ENCODE data around the gene MDM4. TPM values are rescaled to one million over a fixed set of nuclear protein-coding genes. Genes with fewer than 3 reads are reported as not detected.

MDM4 gene
- total RNA-seq, 1 experiment from 2014 or later, result 174 TPM

DNA sequence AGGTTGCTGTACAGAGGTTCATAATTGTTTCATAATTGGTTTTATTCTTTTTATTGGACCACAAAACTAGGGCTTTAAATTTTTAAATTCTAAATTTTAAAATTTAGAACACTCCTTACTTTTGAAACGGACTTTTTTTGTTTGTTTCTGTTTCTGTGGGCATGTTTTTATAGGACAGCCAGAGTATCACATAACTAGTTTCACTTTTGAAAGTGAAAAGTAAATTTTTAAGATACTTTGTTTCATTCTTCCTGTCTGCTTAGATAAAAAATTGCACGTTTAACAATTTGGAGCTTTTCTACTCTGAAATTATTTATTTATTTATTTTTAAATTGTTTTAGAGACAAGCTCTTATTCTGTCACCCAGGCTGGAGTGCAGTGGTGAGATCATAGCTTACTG lies 29.7 kb downstream of the MDM4 start:
- Mint-ChIP-seq H3K4me1 (ENCODE audit: insufficient read depth, unreplicated experiment) (peaks cover 24% of the 10 kb centered on the region), H3K9me3 (ENCODE audit: unreplicated experiment) (no peaks in the 10 kb centered on the region), H3K27me3 (ENCODE audit: insufficient read depth, unreplicated experiment) (no peaks in the 10 kb centered on the region), H3K4me3 (ENCODE audit: unreplicated experiment) (no peak overlapping the region), H3K36me3 (ENCODE audit: insufficient read depth, unreplicated experiment) (peaks cover 99% of the 10 kb centered on the region), H3K27ac (ENCODE audit: low read depth, unreplicated experiment) (no peak overlapping the region)
- ChIA-PET CTCF (interaction anchor here (0.7 to 43.9 kb wide), 8 partner anchors 8 to 397 kb away, joined by 3 to 1156 read pairs (median 4); no protein-coding TSS in a partner anchor), POLR2A (interaction anchor here (1.9 to 3.1 kb wide), 2 partner anchors 8 to 13 kb away, joined by 5 to 12 read pairs; no protein-coding TSS in a partner anchor)
- BruUV-seq (replicated peaks), result no TSS peak
- no peak for DNase-seq (ENCODE audit: unreplicated experiment)
- intact Hi-C loops (cut with micrococcal nuclease), result no loop called here
- TF ChIP-seq, protein P1, sequence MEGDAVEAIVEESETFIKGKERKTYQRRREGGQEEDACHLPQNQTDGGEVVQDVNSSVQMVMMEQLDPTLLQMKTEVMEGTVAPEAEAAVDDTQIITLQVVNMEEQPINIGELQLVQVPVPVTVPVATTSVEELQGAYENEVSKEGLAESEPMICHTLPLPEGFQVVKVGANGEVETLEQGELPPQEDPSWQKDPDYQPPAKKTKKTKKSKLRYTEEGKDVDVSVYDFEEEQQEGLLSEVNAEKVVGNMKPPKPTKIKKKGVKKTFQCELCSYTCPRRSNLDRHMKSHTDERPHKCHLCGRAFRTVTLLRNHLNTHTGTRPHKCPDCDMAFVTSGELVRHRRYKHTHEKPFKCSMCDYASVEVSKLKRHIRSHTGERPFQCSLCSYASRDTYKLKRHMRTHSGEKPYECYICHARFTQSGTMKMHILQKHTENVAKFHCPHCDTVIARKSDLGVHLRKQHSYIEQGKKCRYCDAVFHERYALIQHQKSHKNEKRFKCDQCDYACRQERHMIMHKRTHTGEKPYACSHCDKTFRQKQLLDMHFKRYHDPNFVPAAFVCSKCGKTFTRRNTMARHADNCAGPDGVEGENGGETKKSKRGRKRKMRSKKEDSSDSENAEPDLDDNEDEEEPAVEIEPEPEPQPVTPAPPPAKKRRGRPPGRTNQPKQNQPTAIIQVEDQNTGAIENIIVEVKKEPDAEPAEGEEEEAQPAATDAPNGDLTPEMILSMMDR (IDR thresholded peaks at IDR 0.05; ENCODE audit: unreplicated experiment), result no peak

DNA sequence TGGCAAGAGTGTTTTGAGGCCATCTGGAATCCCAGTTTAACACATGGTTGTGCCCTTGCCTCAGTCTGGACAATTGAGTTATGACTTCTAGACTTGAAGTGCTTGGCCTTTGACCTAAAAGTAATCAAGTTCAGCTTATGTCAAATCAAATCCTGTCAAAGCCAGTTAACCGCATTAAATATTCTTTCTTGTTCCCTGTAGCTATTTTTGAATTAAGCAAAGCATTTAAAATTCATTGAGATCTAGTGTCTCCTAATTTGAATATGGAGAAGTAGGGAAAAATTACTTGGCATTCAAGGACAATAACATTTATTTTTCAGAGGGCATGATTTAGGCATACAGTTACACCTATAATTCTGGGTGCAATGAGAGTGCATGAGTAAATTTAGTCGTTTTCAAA lies 32.1 kb downstream of the MDM4 start:
- BruUV-seq (replicated peaks), result no TSS peak
- Mint-ChIP-seq H3K27ac (ENCODE audit: low read depth, unreplicated experiment) (no peak overlapping the region), H3K9me3 (ENCODE audit: unreplicated experiment) (no peaks in the 10 kb centered on the region), H3K27me3 (ENCODE audit: insufficient read depth, unreplicated experiment) (no peaks in the 10 kb centered on the region), H3K4me3 (ENCODE audit: unreplicated experiment) (no peak overlapping the region), H3K4me1 (ENCODE audit: insufficient read depth, unreplicated experiment) (peaks cover 22% of the 10 kb centered on the region), H3K36me3 (ENCODE audit: insufficient read depth, unreplicated experiment) (peaks cover 99% of the 10 kb centered on the region)
- POLR2A ChIA-PET, result interaction anchor here (0.9 to 3.1 kb wide), 5 partner anchors 11 to 23 kb away, joined by 3 to 12 read pairs (median 4); no protein-coding TSS in a partner anchor
- TF ChIP-seq, protein P1 (IDR thresholded peaks at IDR 0.05; ENCODE audit: unreplicated experiment), result no peak
- CTCF ChIA-PET, result interaction anchor here (0.6 to 43.9 kb wide), 2 partner anchors 252 to 702 kb away, joined by 5 to 1156 read pairs; no protein-coding TSS in a partner anchor
- DNase-seq (ENCODE audit: unreplicated experiment), result no peak
- intact Hi-C loops (cut with micrococcal nuclease), result no loop called here

DNA sequence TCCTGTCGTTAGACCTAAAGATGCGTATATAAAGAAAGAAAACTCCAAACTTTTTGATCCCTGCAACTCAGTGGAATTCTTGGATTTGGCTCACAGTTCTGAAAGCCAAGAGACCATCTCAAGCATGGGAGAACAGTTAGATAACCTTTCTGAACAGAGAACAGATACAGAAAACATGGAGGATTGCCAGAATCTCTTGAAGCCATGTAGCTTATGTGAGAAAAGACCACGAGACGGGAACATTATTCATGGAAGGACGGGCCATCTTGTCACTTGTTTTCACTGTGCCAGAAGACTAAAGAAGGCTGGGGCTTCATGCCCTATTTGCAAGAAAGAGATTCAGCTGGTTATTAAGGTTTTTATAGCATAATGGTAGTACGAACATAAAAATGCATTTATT lies 33.1 kb downstream of the MDM4 start:
- ChIA-PET POLR2A (interaction anchor here (1.1 kb wide), 1 partner anchor 24 kb away, joined by 3 read pairs; no protein-coding TSS in a partner anchor), CTCF (interaction anchor here (0.6 to 43.9 kb wide), 3 partner anchors 46 to 251 kb away, joined by 3 to 1156 read pairs (median 5); no protein-coding TSS in a partner anchor)
- TSS peak; percentile 21 for BruUV-seq (replicated peaks)
- TF ChIP-seq, protein P1 (IDR thresholded peaks at IDR 0.05; ENCODE audit: unreplicated experiment), result no peak
- H3K4me1 Mint-ChIP-seq (ENCODE audit: insufficient read depth, unreplicated experiment), result peaks cover 12% of the 10 kb centered on the region
- no peak overlapping the region for H3K27ac Mint-ChIP-seq (ENCODE audit: low read depth, unreplicated experiment)
- DNase-seq (ENCODE audit: unreplicated experiment), result no peak
- H3K4me3 Mint-ChIP-seq (ENCODE audit: unreplicated experiment), result no peak overlapping the region
- no peaks in the 10 kb centered on the region for H3K9me3 Mint-ChIP-seq (ENCODE audit: unreplicated experiment)
- H3K27me3 Mint-ChIP-seq (ENCODE audit: insufficient read depth, unreplicated experiment), result no peaks in the 10 kb centered on the region
- intact Hi-C loops (cut with micrococcal nuclease), result no loop called here
- peaks cover 96% of the 10 kb centered on the region for H3K36me3 Mint-ChIP-seq (ENCODE audit: insufficient read depth, unreplicated experiment)

DNA sequence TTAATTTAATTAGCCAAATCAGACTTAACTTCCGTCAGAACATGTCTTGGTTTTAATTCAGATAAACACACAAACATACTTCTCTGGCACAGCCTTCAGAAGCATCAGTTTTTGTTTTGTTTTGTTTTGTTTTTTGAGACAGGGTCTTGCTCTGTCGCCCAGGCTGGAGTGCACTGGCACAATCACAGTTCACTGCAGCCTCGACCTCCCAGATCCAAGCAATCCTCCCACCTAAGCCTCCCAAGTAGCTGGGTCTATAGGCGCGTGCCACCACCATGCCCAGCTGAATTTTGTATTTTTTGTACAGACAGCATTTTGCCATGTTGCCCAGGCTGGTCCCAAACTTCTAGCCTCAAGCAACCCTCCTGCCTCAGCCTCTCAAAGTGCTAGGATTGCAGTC lies 34.7 kb downstream of the MDM4 start:
- no peaks in the 10 kb centered on the region for H3K9me3 Mint-ChIP-seq (ENCODE audit: unreplicated experiment)
- CTCF ChIA-PET, result interaction anchor here (0.6 to 43.9 kb wide), 4 partner anchors 10 to 249 kb away, joined by 3 to 1156 read pairs (median 3); no protein-coding TSS in a partner anchor
- peaks cover 94% of the 10 kb centered on the region for H3K36me3 Mint-ChIP-seq (ENCODE audit: insufficient read depth, unreplicated experiment)
- no peak overlapping the region for H3K4me3 Mint-ChIP-seq (ENCODE audit: unreplicated experiment)
- BruUV-seq (replicated peaks), result no TSS peak
- TF ChIP-seq, protein P1 (IDR thresholded peaks at IDR 0.05; ENCODE audit: unreplicated experiment), result no peak
- no peaks in the 10 kb centered on the region for H3K4me1 Mint-ChIP-seq (ENCODE audit: insufficient read depth, unreplicated experiment)
- no peak overlapping the region for H3K27ac Mint-ChIP-seq (ENCODE audit: low read depth, unreplicated experiment)
- H3K27me3 Mint-ChIP-seq (ENCODE audit: insufficient read depth, unreplicated experiment), result no peaks in the 10 kb centered on the region
- POLR2A ChIA-PET, result interaction anchor here (0.9 to 1.4 kb wide), 2 partner anchors 9 to 26 kb away, joined by 5 read pairs; no protein-coding TSS in a partner anchor
- no peak for DNase-seq (ENCODE audit: unreplicated experiment)
- intact Hi-C loops (cut with micrococcal nuclease), result no loop called here
